ENCODE measurements around the gene TMED5. TPM values are rescaled to one million over a fixed set of nuclear protein-coding genes. Genes with fewer than 3 reads are reported as not detected.
A peak's percentile ranks its signal among the peaks of the same experiment; 100 is the strongest.

The TMED5 gene
- total RNA-seq, 2 experiments from 2014 or later: 42.3 to 43.2 TPM

DNA sequence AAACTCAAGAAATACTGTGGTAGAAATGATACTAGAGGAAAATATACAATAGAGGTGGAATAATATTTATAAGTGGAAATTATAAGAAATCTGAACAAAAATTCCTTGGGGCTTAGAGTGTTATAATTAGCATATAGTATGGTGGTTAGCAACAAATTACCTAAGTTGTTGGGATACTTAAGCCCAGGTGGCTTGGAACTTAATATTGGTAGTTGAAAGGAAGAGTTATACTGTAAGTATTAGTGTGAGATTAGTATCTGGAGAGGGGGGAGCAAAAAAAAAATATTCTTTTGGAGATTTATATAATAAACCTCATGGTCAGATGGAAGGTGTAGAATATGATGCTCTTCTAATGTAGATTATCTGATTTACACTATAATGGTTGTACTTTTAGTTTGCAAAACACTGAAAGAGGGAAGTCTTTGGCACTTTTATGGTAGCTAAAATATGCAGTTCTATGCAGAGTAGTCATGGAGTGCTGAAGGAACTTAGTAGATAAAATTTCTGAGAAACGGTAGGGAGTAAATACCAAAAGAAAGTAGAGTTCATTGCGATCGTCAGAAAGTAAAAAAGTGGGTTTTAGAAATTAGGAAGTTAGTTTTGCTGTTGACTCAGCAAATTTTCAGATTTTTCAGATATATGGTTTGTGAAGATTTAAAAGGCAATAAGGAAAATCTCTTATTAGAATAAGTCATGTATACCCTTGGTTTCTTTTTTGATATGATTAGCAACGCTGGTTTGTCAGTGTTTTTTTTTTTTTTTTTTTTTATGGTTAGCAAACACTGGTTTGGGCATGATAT lies 55.5 kb downstream of the TMED5 start:
- ATAC-seq (ENCODE audit: poor library complexity) (no peak), DNase-seq (no peak)
- H3K27me3 ChIP-seq (ENCODE audit: control insufficient read depth in 1 of 2, insufficient read depth in 2 of 2, low read length in 2 of 2): no peaks in the 10 kb centered on the region
- no peak overlapping the region for H3K4me3 Mint-ChIP-seq
- ChIA-PET CTCF (no interaction called here), POLR2A (no interaction called here)
- no peak overlapping the region for H3K27ac ChIP-seq (ENCODE audit: low read depth in 1 of 2, low read length in 2 of 2)
- no peak overlapping the region for H3K4me3 ChIP-seq (ENCODE audit: low read length)
- H3K9me3 Mint-ChIP-seq: no peaks in the 10 kb centered on the region
- peaks cover 32% of the 10 kb centered on the region for H3K36me3 ChIP-seq (ENCODE audit: insufficient read depth, low read length)
- no peaks in the 10 kb centered on the region for H3K9me3 ChIP-seq (ENCODE audit: control insufficient read depth in 1 of 2, insufficient read depth in 1 of 2, low read length in 2 of 2)
- H3K36me3 Mint-ChIP-seq (ENCODE audit: low read depth): peaks cover 57% of the 10 kb centered on the region
- H3K27ac Mint-ChIP-seq: peak overlapping the region; percentile 6
- intact Hi-C loops (cut with DNase I, micrococcal nuclease): loop anchor here in 1 of 2 experiments (10.0 kb wide), 1 partner anchor 50 kb away; no protein-coding TSS in a partner anchor
- H3K27me3 Mint-ChIP-seq: no peaks in the 10 kb centered on the region
- H3K4me1 ChIP-seq (ENCODE audit: insufficient read depth, low read length): no peaks in the 10 kb centered on the region
- peaks cover 21% of the 10 kb centered on the region for H3K4me1 Mint-ChIP-seq (ENCODE audit: low read depth)
- TF ChIP-seq, protein P1, sequence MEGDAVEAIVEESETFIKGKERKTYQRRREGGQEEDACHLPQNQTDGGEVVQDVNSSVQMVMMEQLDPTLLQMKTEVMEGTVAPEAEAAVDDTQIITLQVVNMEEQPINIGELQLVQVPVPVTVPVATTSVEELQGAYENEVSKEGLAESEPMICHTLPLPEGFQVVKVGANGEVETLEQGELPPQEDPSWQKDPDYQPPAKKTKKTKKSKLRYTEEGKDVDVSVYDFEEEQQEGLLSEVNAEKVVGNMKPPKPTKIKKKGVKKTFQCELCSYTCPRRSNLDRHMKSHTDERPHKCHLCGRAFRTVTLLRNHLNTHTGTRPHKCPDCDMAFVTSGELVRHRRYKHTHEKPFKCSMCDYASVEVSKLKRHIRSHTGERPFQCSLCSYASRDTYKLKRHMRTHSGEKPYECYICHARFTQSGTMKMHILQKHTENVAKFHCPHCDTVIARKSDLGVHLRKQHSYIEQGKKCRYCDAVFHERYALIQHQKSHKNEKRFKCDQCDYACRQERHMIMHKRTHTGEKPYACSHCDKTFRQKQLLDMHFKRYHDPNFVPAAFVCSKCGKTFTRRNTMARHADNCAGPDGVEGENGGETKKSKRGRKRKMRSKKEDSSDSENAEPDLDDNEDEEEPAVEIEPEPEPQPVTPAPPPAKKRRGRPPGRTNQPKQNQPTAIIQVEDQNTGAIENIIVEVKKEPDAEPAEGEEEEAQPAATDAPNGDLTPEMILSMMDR (IDR thresholded peaks at IDR 0.05): no peak

DNA sequence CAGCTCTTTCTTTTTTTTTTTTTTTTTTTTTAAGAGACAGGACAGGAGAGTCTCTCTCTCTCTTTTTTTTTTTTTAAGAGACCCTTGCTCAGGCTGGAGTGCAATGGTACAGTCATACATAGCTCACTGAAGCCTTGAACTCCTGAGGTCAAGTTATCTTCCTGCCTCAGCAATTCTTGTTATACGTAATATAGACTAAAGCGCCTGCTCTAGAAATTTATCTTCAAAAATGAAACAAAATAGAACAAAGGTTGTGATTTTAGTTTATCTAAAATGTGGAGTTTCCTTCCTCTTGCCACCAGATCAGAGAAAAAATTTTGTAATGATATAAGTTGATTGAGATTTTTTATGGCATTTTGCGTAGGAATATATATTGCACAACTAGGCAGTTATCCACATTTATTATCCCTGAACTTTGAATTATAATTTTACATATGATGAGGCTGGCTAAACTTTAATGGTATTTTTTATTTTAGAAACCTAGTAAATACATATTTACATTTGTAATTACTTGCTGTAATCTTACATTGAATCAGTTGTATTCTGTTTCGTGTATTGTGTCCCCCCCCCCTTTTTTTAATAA lies 56.9 kb downstream of the TMED5 start:
- no peaks in the 10 kb centered on the region for H3K9me3 Mint-ChIP-seq
- no peak overlapping the region for H3K4me3 ChIP-seq (ENCODE audit: low read length)
- H3K9me3 ChIP-seq (ENCODE audit: control insufficient read depth in 1 of 2, insufficient read depth in 1 of 2, low read length in 2 of 2): no peaks in the 10 kb centered on the region
- TF ChIP-seq, protein P1 (IDR thresholded peaks at IDR 0.05): no peak
- H3K36me3 ChIP-seq (ENCODE audit: insufficient read depth, low read length): peaks cover 30% of the 10 kb centered on the region
- H3K4me1 ChIP-seq (ENCODE audit: insufficient read depth, low read length): no peaks in the 10 kb centered on the region
- no peak overlapping the region for H3K27ac ChIP-seq (ENCODE audit: low read depth in 1 of 2, low read length in 2 of 2)
- POLR2A ChIA-PET: no interaction called here
- H3K4me3 Mint-ChIP-seq: no peak overlapping the region
- CTCF ChIA-PET: interaction anchor here (0.7 kb wide), 1 partner anchor 60 kb away, joined by 4 read pairs; no protein-coding TSS in a partner anchor
- intact Hi-C loops (cut with DNase I, micrococcal nuclease): loop anchor here in 1 of 2 experiments (10.0 kb wide), 1 partner anchor 52 kb away; no protein-coding TSS in a partner anchor
- H3K27me3 ChIP-seq (ENCODE audit: control insufficient read depth in 1 of 2, insufficient read depth in 2 of 2, low read length in 2 of 2): no peaks in the 10 kb centered on the region
- H3K27ac Mint-ChIP-seq: no peak overlapping the region
- H3K27me3 Mint-ChIP-seq: no peaks in the 10 kb centered on the region
- H3K36me3 Mint-ChIP-seq (ENCODE audit: low read depth): peaks cover 67% of the 10 kb centered on the region
- ATAC-seq (ENCODE audit: poor library complexity) (no peak), DNase-seq (no peak)
- H3K4me1 Mint-ChIP-seq (ENCODE audit: low read depth): peaks cover 21% of the 10 kb centered on the region

DNA sequence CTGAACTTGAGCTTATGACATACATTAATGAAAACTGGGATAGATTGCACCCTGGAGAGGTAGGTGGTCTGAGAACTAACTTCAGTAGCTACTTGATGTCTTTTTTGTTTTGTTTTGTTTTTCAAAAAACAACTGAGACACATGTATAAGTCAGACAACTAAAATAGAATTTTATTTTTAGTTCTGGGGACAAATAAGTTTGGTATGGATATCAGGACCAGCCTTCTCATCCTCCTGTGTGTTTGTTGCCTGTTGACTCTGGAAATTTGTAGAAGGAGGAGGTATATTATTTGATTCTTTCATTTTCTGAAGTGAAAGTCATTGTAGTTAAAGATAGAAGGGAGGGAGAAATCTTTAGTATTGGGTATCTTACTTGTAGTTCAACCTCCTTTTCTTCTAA lies 59.6 kb downstream of the TMED5 start:
- no peak for DNase-seq
- intact Hi-C loops (cut with DNase I, micrococcal nuclease): loop anchor here in 1 of 2 experiments (10.0 kb wide), 1 partner anchor 54 kb away; no protein-coding TSS in a partner anchor
- Mint-ChIP-seq H3K4me1 (ENCODE audit: low read depth) (peaks cover 21% of the 10 kb centered on the region), H3K27me3 (no peaks in the 10 kb centered on the region), H3K27ac (peak overlapping the region; percentile 39), H3K36me3 (ENCODE audit: low read depth) (peaks cover 72% of the 10 kb centered on the region), H3K9me3 (no peaks in the 10 kb centered on the region), H3K4me3 (no peak overlapping the region)
- Histone ChIP-seq H3K27ac (ENCODE audit: low read depth in 1 of 2, low read length in 2 of 2) (no peak overlapping the region), H3K9me3 (ENCODE audit: control insufficient read depth in 1 of 2, insufficient read depth in 1 of 2, low read length in 2 of 2) (no peaks in the 10 kb centered on the region), H3K4me3 (ENCODE audit: low read length) (no peak overlapping the region), H3K27me3 (ENCODE audit: control insufficient read depth in 1 of 2, insufficient read depth in 2 of 2, low read length in 2 of 2) (no peaks in the 10 kb centered on the region), H3K36me3 (ENCODE audit: insufficient read depth, low read length) (peaks cover 45% of the 10 kb centered on the region), H3K4me1 (ENCODE audit: insufficient read depth, low read length) (no peaks in the 10 kb centered on the region)
- TF ChIP-seq, protein P1 (IDR thresholded peaks at IDR 0.05): no peak
- CTCF ChIA-PET: no interaction called here
- no peak for ATAC-seq (ENCODE audit: poor library complexity)
- POLR2A ChIA-PET: no interaction called here

All from CD4-positive, alpha-beta T cell (primary cell).